H1 (cell line): ENCODE results near the gene CNTD1. TPM values are rescaled to one million over a fixed set of nuclear protein-coding genes. Genes with fewer than 3 reads are reported as not detected.

Experiments used
- CTCF ChIA-PET: fragments of 300-600 bp; sonication (Branson Sonifier 250); formaldehyde crosslinking; loops from one replicate; lab custom pipeline; 2021; ENCODE audit not compliant: partially characterized antibody; lab: Charles Lee
- POLR2A ChIA-PET: fragments of 300-600 bp; sonication (Branson Sonifier 250); formaldehyde crosslinking; loops from one replicate; lab custom pipeline; 2021; ENCODE audit warnings: inconsistent platforms; ENCODE audit not compliant: partially characterized antibody; lab: Charles Lee
- DNase-seq, 2 experiments: peaks; one replicate each; pipeline versions ENCODE4 v3.0.0 to v3.0.0-alpha.2; 2010 to 2022; ENCODE audit warnings: low spot score in 2 of 2, low read depth in 1 of 2, mixed read lengths in 1 of 2
- FAIRE-seq: peaks from 2 replicates; lab custom pipeline; 2011; peaks lifted over from hg19 to GRCh38; lab: Jason Lieb, UNC
- H2AFZ ChIP-seq: 2 replicates; pipeline ENCODE4 v1.8.1; 2012; ENCODE audit warnings: low read length, inconsistent platforms
- H2AK5ac ChIP-seq: 2 replicates; pipeline ENCODE4 v1.6.1; 2013; ENCODE audit warnings: low read depth, low read length
- H2BK120ac ChIP-seq: replicated peaks from 2 replicates; pipeline ENCODE3; 2013; ENCODE audit warnings: low read depth, low read length, inconsistent platforms
- H2BK12ac ChIP-seq: 2 replicates; pipeline ENCODE4 v1.6.1; 2013; ENCODE audit warnings: low read depth, low read length
- H2BK15ac ChIP-seq: 2 replicates; pipeline ENCODE4 v1.6.1; 2013; ENCODE audit warnings: low read length
- H2BK20ac ChIP-seq: 2 replicates; pipeline ENCODE4 v1.6.1; 2013; ENCODE audit warnings: low read length
- H2BK5ac ChIP-seq: 2 replicates; pipeline ENCODE4 v1.6.1; 2013; ENCODE audit warnings: low read depth, low read length
- H3K14ac ChIP-seq: 2 replicates; pipeline ENCODE4 v1.6.1; 2013; ENCODE audit warnings: inconsistent platforms; ENCODE audit not compliant: insufficient read length
- H3K18ac ChIP-seq: 2 replicates; pipeline ENCODE4 v1.6.1; 2013; ENCODE audit warnings: low read length; ENCODE audit errors: extremely low read depth
- H3K23ac ChIP-seq: 2 replicates; pipeline ENCODE4 v1.6.1; 2013; ENCODE audit warnings: inconsistent platforms; ENCODE audit not compliant: insufficient read length
- H3K23me2 ChIP-seq: 2 replicates; pipeline ENCODE4 v1.6.1; 2013; ENCODE audit warnings: low read depth, low read length
- H3K27ac ChIP-seq: 2 replicates; pipeline ENCODE4 v1.6.1; 2011; ENCODE audit warnings: low read depth, low read length, inconsistent platforms
- H3K27me3 ChIP-seq, 4 experiments: replicated peaks in 1 of 4; 1 replicate in 1 of 4; 2 replicates in 3 of 4; pipeline versions ENCODE4 v1.6.1 to v1.8.1; 2011 to 2013; ENCODE audit warnings: low read length in 3 of 4, mild to moderate bottlenecking in 3 of 4, inconsistent platforms in 2 of 4, mixed read lengths in 2 of 4, moderate library complexity in 1 of 4; ENCODE audit not compliant: control insufficient read depth in 3 of 4, insufficient read depth in 3 of 4; ENCODE audit errors: extremely low read depth in 1 of 4
- H3K36me3 ChIP-seq, 4 experiments: 2 replicates each; pipeline versions ENCODE4 v1.6.1 to v1.8.1; 2011 to 2013; ENCODE audit warnings: mild to moderate bottlenecking in 4 of 4, low read length in 3 of 4, moderate library complexity in 2 of 4, control low read depth in 1 of 4, inconsistent platforms in 1 of 4; ENCODE audit not compliant: insufficient read depth in 4 of 4, control insufficient read depth in 2 of 4
- H3K4ac ChIP-seq: replicated peaks from 2 replicates; pipeline ENCODE3; 2013; ENCODE audit warnings: low read length, low read depth, mixed read lengths, inconsistent platforms; ENCODE audit not compliant: insufficient read length
- H3K4me1 ChIP-seq, 4 experiments: replicated peaks in 1 of 4; 1 replicate in 1 of 4; 2 replicates in 3 of 4; pipeline versions ENCODE4 v1.6.1 to v1.8.1; 2011 to 2013; ENCODE audit warnings: low read length in 3 of 4, inconsistent platforms in 2 of 4, mixed read lengths in 1 of 4; ENCODE audit not compliant: insufficient read depth in 4 of 4, control insufficient read depth in 3 of 4
- H3K4me2 ChIP-seq, 2 experiments: 2 replicates each; pipeline versions ENCODE4 v1.6.1 to v1.8.1; 2011 to 2013; ENCODE audit warnings: low read depth in 2 of 2, low read length in 2 of 2, control low read depth in 1 of 2, inconsistent platforms in 1 of 2, mild to moderate bottlenecking in 1 of 2; ENCODE audit not compliant: insufficient read depth in 1 of 2
- H3K4me3 ChIP-seq, 4 experiments: fragments of 200-600, 300-600 bp in 1 of 4; sonication (generic), shearing (Covaris generic), sonication (Bioruptor Twin) in 1 of 4; 2 replicates each; pipeline versions ENCODE4 v1.5.1 to v1.8.1; 2011 to 2016; ENCODE audit warnings: low read length in 4 of 4, low read depth in 3 of 4, control low read depth in 2 of 4, inconsistent platforms in 2 of 4, mild to moderate bottlenecking in 2 of 4, mixed read lengths in 1 of 4, moderate library complexity in 1 of 4; ENCODE audit not compliant: insufficient read depth in 2 of 4; ENCODE audit errors: extremely low read depth in 1 of 4
- H3K56ac ChIP-seq: replicated peaks from 2 replicates; pipeline ENCODE3; 2013; ENCODE audit warnings: low read depth, mild to moderate bottlenecking, mixed read lengths, low read length, inconsistent platforms; ENCODE audit not compliant: insufficient read length
- H3K79me1 ChIP-seq: 2 replicates; pipeline ENCODE4 v1.6.1; 2013; ENCODE audit warnings: low read depth, low read length, control low read depth
- H3K79me2 ChIP-seq, 2 experiments: 2 replicates each; pipeline versions ENCODE4 v1.6.1 to v1.8.1; 2012 to 2013; ENCODE audit warnings: low read length in 2 of 2, mild to moderate bottlenecking in 2 of 2, inconsistent platforms in 1 of 2; ENCODE audit not compliant: insufficient read depth in 2 of 2, control insufficient read depth in 1 of 2
- H3K9ac ChIP-seq, 4 experiments: replicated peaks in 1 of 4; 1 replicate in 1 of 4; 2 replicates in 3 of 4; pipeline versions ENCODE4 v1.6.1 to v1.8.1; 2011 to 2013; ENCODE audit warnings: low read depth in 3 of 4, low read length in 3 of 4, control low read depth in 2 of 4, mild to moderate bottlenecking in 2 of 4, moderate library complexity in 2 of 4, inconsistent platforms in 1 of 4; ENCODE audit errors: extremely low read depth in 1 of 4
- H3K9me3 ChIP-seq, 2 experiments: 2 replicates each; pipeline versions ENCODE4 v1.6.1 to v1.8.1; 2012 to 2013; ENCODE audit warnings: mild to moderate bottlenecking in 2 of 2, moderate library complexity in 2 of 2, control low read depth in 1 of 2, inconsistent platforms in 1 of 2, low read depth in 1 of 2, low read length in 1 of 2, mixed read lengths in 1 of 2; ENCODE audit not compliant: insufficient read depth in 2 of 2
- H4K20me1 ChIP-seq, 2 experiments: replicated peaks in 1 of 2; 2 replicates each; pipeline versions ENCODE3 to v1.8.1; 2011 to 2013; ENCODE audit warnings: inconsistent platforms in 2 of 2, low read length in 2 of 2, mild to moderate bottlenecking in 1 of 2; ENCODE audit not compliant: insufficient read depth in 2 of 2, control insufficient read depth in 1 of 2
- H4K5ac ChIP-seq: 2 replicates; pipeline ENCODE4 v1.6.1; 2013; ENCODE audit warnings: low read length, low read depth, mixed read lengths, inconsistent platforms; ENCODE audit not compliant: insufficient read length
- H4K8ac ChIP-seq: 2 replicates; pipeline ENCODE4 v1.8.0; 2013; ENCODE audit warnings: mild to moderate bottlenecking, moderate library complexity, low read length, inconsistent platforms; ENCODE audit not compliant: insufficient read depth; ENCODE audit errors: extremely low read depth
- H4K91ac ChIP-seq: replicated peaks from 2 replicates; pipeline ENCODE3; 2013; ENCODE audit warnings: low read length, mixed read lengths, inconsistent platforms; ENCODE audit not compliant: insufficient read length
- ASH2L ChIP-seq: fragments of 200-600, 300-600 bp; sonication (generic); IDR thresholded peaks from one replicate; pipeline ENCODE4 v1.7.1; 2017; ENCODE audit warnings: low read length
- CTBP2 ChIP-seq: IDR thresholded peaks from 2 replicates; pipeline ENCODE4 v1.7.0; 2011; ENCODE audit warnings: borderline replicate concordance, mild to moderate bottlenecking, moderate library complexity, mixed read lengths, low read length; ENCODE audit not compliant: insufficient read depth, insufficient read length
- EZH2 ChIP-seq: fragments of 200-600 bp; sonication (generic); IDR thresholded peaks from 2 replicates; pipeline ENCODE4 v1.7.1; 2012; ENCODE audit warnings: low read depth, mild to moderate bottlenecking, moderate library complexity, low read length, inconsistent platforms; ENCODE audit not compliant: severe bottlenecking
- HDAC6 ChIP-seq: IDR thresholded peaks from one replicate; pipeline ENCODE4 v1.7.1; 2012; ENCODE audit warnings: low read depth, mild to moderate bottlenecking, inconsistent platforms, low read length, moderate library complexity
- KDM5A ChIP-seq: fragments of 200-600 bp; IDR thresholded peaks from 2 replicates; pipeline ENCODE4 v1.7.1; 2012; ENCODE audit warnings: mild to moderate bottlenecking, low read length, inconsistent platforms, mixed read lengths
- MAFK ChIP-seq: IDR thresholded peaks from 2 replicates; pipeline ENCODE4 v1.6.1; 2012; ENCODE audit warnings: low read depth, mild to moderate bottlenecking, improper control_type of control experiment, low read length
- SP2 ChIP-seq: IDR thresholded peaks from 2 replicates; pipeline ENCODE4 v1.6.1; 2012; ENCODE audit warnings: mild to moderate bottlenecking, low read length, inconsistent platforms
- YY1 ChIP-seq: IDR thresholded peaks from 2 replicates; pipeline ENCODE4 v1.6.1; 2011; ENCODE audit warnings: low read depth, mild to moderate bottlenecking, low read length
- WGBS, 2 experiments: shearing (Covaris generic) in 1 of 2; methylation state at CpG; one replicate each; pipeline versions ENCODE4 v1.1.6 to v1.1.7; 2013 to 2015; ENCODE audit warnings: low lambda C conversion rate in 2 of 2, mixed read lengths in 2 of 2, inconsistent platforms in 1 of 2, low coverage in 1 of 2, missing lambda C conversion rate in 1 of 2; ENCODE audit not compliant: insufficient replicate concordance in 2 of 2, insufficient coverage in 1 of 2, insufficient read length in 1 of 2; ENCODE audit errors: extremely low coverage in 1 of 2, missing lambda C conversion rate in 1 of 2; 5-methylcytosine and 5-hydroxymethylcytosine counted together
- polyA plus RNA-seq, 7 experiments: library from polyadenylated mRNA; depleted of rRNA in 3 of 7; stranded (reverse) in 5 of 7; unstranded in 2 of 7; fragments of >200 nt in 5 of 7; fragments of 200-250 nt in 2 of 7; gene quantifications; 1 replicate in 5 of 7; 2 replicates in 1 of 7; 4 replicates in 1 of 7; pipeline versions ENCODE4 v1.2.1 to v1.2.3, GENCODE V29; 2011 to 2013; ENCODE audit warnings: missing spikeins in 2 of 7, mixed read lengths in 2 of 7
- total RNA-seq: library from RNA; stranded (reverse); fragmentation: NEBNext Ultra II Directional; extraction: Animal tissue kit (Norgen Biotek cat#: 25700); gene quantifications from 2 replicates; pipeline ENCODE4 v1.2.1, GENCODE V29; 2021
- TF ChIP-seq, protein P1 (sequence below): IDR thresholded peaks from 2 replicates; pipeline ENCODE4 v1.6.1; 2011; ENCODE audit warnings: low read length, improper control_type of control experiment

The CNTD1 gene
- total and polyA plus RNA-seq, 2 of the 8 experiments (the other 6 are each of a cell fraction or from before 2014, with no cell fraction given): not detected

- peaks cover 12 to 28% (median 24%) of the 10 kb centered on the region in 4 experiments for H3K27me3 ChIP-seq
- H3K18ac ChIP-seq: peak within 1 kb of the TSS; percentile 82
- 0 out of 2 replicates have a peak within 1 kb of the TSS, but pooled peaks have one; percentile 33 for H2BK12ac ChIP-seq
- no peak within 1 kb of the TSS for H3K14ac ChIP-seq
- no peak within 1 kb of the TSS for H2BK120ac ChIP-seq
- no peak within 1 kb of the TSS for H4K5ac ChIP-seq
- no peak within 1 kb of the TSS for H3K23ac ChIP-seq
- peak within 1 kb of the TSS; percentile 42 to 86 (median 60) for H3K4me3 ChIP-seq
- H2AFZ ChIP-seq: peak within 1 kb of the TSS; percentile 90
- no peak within 1 kb of the TSS for H3K56ac ChIP-seq
- 5% methylated on average over 36 of the region's 92 CpGs; no CpG with 5 or more reads in 1 of the 2 experiments for WGBS, 2 experiments
- FAIRE-seq (no peak), DNase-seq (peak in 1 of 2 experiments; percentile 79)
- no peak within 1 kb of the TSS; the same call in 1 of the 2 replicates for H2BK5ac ChIP-seq
- H3K9ac ChIP-seq: peak within 1 kb of the TSS in 3 of 4 experiments; percentile 14 to 59 (median 25); a peak in 1 of 7 replicates
- peaks cover 12% of the 10 kb centered on the region; the same call in 1 of the 2 replicates for H3K23me2 ChIP-seq
- H3K36me3 ChIP-seq: no peaks in the 10 kb centered on the region
- no peaks in the 10 kb centered on the region for H3K79me2 ChIP-seq
- H3K4me1 ChIP-seq: peaks cover 5 to 17% (median 9%) of the 10 kb centered on the region in 4 experiments
- ChIA-PET CTCF (interaction anchor here (0.5 to 5.9 kb wide), 15 partner anchors 10 to 266 kb away, joined by 3 to 81 read pairs (median 4); partner anchors contain the start of genes BECN1, CNTD1, COA3 and PSMC3IP), POLR2A (interaction anchor here (0.7 to 4.3 kb wide), 15 partner anchors 9 to 183 kb away, joined by 3 to 46 read pairs (median 4); partner anchors contain the start of genes BECN1, PSMC3IP, PSME3 and RETREG3)
- H3K4ac ChIP-seq: no peak within 1 kb of the TSS
- no peak within 1 kb of the TSS; the same call in 1 of the 2 replicates for H2BK15ac ChIP-seq
- H3K4me2 ChIP-seq: peak within 1 kb of the TSS; percentile 79 to 83
- peak within 1 kb of the TSS; percentile 48; the same call in 1 of the 2 replicates for H2BK20ac ChIP-seq
- H4K91ac ChIP-seq: no peak within 1 kb of the TSS
- no peak within 1 kb of the TSS for H2AK5ac ChIP-seq
- no peaks in the 10 kb centered on the region for H3K79me1 ChIP-seq
- no peaks in the 10 kb centered on the region for H4K20me1 ChIP-seq
- H3K9me3 ChIP-seq: no peaks in the 10 kb centered on the region
- H3K27ac ChIP-seq: no peak within 1 kb of the TSS
- peak within 1 kb of the TSS; percentile 73 for H4K8ac ChIP-seq
- TF ChIP-seq EZH2 (peak; percentile 18), MAFK (no peak), CTBP2 (no peak), SP2 (no peak), HDAC6 (no peak), YY1 (no peak), ASH2L (no peak), KDM5A (no peak)
- TF ChIP-seq, protein P1, sequence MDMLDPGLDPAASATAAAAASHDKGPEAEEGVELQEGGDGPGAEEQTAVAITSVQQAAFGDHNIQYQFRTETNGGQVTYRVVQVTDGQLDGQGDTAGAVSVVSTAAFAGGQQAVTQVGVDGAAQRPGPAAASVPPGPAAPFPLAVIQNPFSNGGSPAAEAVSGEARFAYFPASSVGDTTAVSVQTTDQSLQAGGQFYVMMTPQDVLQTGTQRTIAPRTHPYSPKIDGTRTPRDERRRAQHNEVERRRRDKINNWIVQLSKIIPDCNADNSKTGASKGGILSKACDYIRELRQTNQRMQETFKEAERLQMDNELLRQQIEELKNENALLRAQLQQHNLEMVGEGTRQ: 0 out of 2 replicates have a peak, but pooled peaks have one; percentile 27
These were observed 37.7 kb upstream of the CNTD1 start, which contains the start of gene RAMP2 for GRCh38 chr17:42760652-42761581. RAMP2 (plus strand) TSS chr17:42761227; CDS start chr17:42761262, 35 bp downstream.
